Peyer's patch (tissue), 4 donors: ENCODE measurements around the gene COL24A1. TPM values are rescaled to one million over a fixed set of nuclear protein-coding genes. Genes with fewer than 3 reads are reported as not detected.

ENCODE experiments used
- DNase-seq, 3 donors: peaks; one replicate each; pipeline ENCODE4 v3.0.0-alpha.2; 2017 to 2019
- H3K27ac ChIP-seq, 4 donors: fragments of 200-600 bp; sonication (generic); one replicate each; pipeline ENCODE4 v1.5.1; 2016 to 2019
- H3K27me3 ChIP-seq, 2 donors: fragments of 200-600 bp; sonication (generic); one replicate each; pipeline ENCODE4 v1.5.1; 2019
- H3K36me3 ChIP-seq, 3 donors: fragments of 200-600 bp; sonication (generic); one replicate each; pipeline ENCODE4 v1.5.1; 2016 to 2019
- H3K4me1 ChIP-seq, 4 donors: fragments of 200-600 bp; sonication (generic); one replicate each; pipeline ENCODE4 v1.5.1; 2016 to 2019
- H3K4me3 ChIP-seq, 4 donors: fragments of 200-600 bp; sonication (generic); 1 replicate in 3 of 4; 2 replicates in 1 of 4; pipeline ENCODE4 v1.5.1; 2016 to 2019; ENCODE audit warnings: mild to moderate bottlenecking in 1 of 4
- H3K9me3 ChIP-seq, 4 donors: fragments of 200-600 bp; sonication (generic); one replicate each; pipeline ENCODE4 v1.5.1; 2016 to 2019; ENCODE audit warnings: mild to moderate bottlenecking in 1 of 4
- POLR2A ChIP-seq, 2 donors: fragments of 450-650 bp; IDR thresholded peaks; one replicate each; pipeline ENCODE4 v1.5.1; 2017; ENCODE audit warnings: antibody characterized with exemption in 2 of 2, mild to moderate bottlenecking in 2 of 2, moderate library complexity in 2 of 2
- total RNA-seq, 4 donors: library from RNA; depleted of rRNA; stranded (reverse); fragments of >200 nt; gene quantifications; one replicate each; pipeline ENCODE4 v1.1.0, GENCODE V29; 2016
- TF ChIP-seq, protein P1 (sequence below), 6 experiments: fragments of 450-650 bp in 4 of 6; fragments of 200-600 bp in 2 of 6; sonication (generic) in 1 of 6; IDR thresholded peaks; one replicate each; pipeline ENCODE4 v1.5.1; 2017 to 2019; ENCODE audit warnings: antibody characterized with exemption in 6 of 6, mild to moderate bottlenecking in 3 of 6, moderate library complexity in 1 of 6

COL24A1 gene
- total RNA-seq, 4 donors from 2014 or later: 0.18 to 3.3 (median 0.34) TPM

GRCh38 chr1:85952460-85952859 lies 204.1 kb downstream of the COL24A1 start:
- no peak overlapping the region for H3K27ac ChIP-seq
- no peak for DNase-seq
- H3K27me3 ChIP-seq: no peaks in the 10 kb centered on the region
- no peaks in the 10 kb centered on the region for H3K4me1 ChIP-seq
- H3K36me3 ChIP-seq: no peaks in the 10 kb centered on the region
- no peaks in the 10 kb centered on the region for H3K9me3 ChIP-seq
- no peak overlapping the region for H3K4me3 ChIP-seq
- TF ChIP-seq POLR2A (IDR thresholded peaks at IDR 0.05): no peak
- TF ChIP-seq, protein P1, sequence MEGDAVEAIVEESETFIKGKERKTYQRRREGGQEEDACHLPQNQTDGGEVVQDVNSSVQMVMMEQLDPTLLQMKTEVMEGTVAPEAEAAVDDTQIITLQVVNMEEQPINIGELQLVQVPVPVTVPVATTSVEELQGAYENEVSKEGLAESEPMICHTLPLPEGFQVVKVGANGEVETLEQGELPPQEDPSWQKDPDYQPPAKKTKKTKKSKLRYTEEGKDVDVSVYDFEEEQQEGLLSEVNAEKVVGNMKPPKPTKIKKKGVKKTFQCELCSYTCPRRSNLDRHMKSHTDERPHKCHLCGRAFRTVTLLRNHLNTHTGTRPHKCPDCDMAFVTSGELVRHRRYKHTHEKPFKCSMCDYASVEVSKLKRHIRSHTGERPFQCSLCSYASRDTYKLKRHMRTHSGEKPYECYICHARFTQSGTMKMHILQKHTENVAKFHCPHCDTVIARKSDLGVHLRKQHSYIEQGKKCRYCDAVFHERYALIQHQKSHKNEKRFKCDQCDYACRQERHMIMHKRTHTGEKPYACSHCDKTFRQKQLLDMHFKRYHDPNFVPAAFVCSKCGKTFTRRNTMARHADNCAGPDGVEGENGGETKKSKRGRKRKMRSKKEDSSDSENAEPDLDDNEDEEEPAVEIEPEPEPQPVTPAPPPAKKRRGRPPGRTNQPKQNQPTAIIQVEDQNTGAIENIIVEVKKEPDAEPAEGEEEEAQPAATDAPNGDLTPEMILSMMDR (IDR thresholded peaks at IDR 0.05): no peak

DNA sequence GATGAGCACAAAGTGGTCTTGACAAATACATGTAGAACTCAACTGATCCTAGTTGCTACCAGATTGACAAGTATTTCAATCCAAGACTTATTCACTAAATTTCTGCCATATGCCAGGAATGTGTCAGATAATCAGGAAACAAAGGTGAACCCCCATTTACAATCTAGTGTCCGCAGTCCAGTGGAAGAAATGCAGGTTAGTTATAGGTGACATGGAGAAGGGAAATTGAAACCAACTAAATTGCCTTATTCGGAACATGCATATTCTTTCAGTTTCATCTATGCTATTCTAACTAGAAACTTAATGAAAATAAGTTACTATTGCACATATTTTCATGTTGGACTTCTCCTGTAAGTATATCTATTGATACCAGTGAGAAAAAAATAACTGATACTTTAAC lies 209.4 kb downstream of the COL24A1 start:
- H3K27me3 ChIP-seq: no peaks in the 10 kb centered on the region
- H3K36me3 ChIP-seq: no peaks in the 10 kb centered on the region
- no peaks in the 10 kb centered on the region for H3K9me3 ChIP-seq
- H3K4me1 ChIP-seq: no peaks in the 10 kb centered on the region
- no peak for DNase-seq
- H3K27ac ChIP-seq: no peak overlapping the region
- no peak overlapping the region for H3K4me3 ChIP-seq
- TF ChIP-seq, protein P1 (IDR thresholded peaks at IDR 0.05): no peak
- no peak for TF ChIP-seq POLR2A (IDR thresholded peaks at IDR 0.05)

- TF ChIP-seq POLR2A (IDR thresholded peaks at IDR 0.05): no peak
- TF ChIP-seq, protein P1 (IDR thresholded peaks at IDR 0.05): no peak
- no peak overlapping the region for H3K4me3 ChIP-seq
- no peak overlapping the region for H3K27ac ChIP-seq
- no peaks in the 10 kb centered on the region for H3K36me3 ChIP-seq
- no peaks in the 10 kb centered on the region for H3K4me1 ChIP-seq
- DNase-seq: no peak
- no peaks in the 10 kb centered on the region for H3K27me3 ChIP-seq
- H3K9me3 ChIP-seq: no peaks in the 10 kb centered on the region
Observed at GRCh38 chr1:85943945-85944344, 212.6 kb downstream of the COL24A1 start.

GRCh38 chr1:85943526-85943925 lies 213.0 kb downstream of the COL24A1 start:
- TF ChIP-seq, protein P1 (IDR thresholded peaks at IDR 0.05): no peak
- TF ChIP-seq POLR2A (IDR thresholded peaks at IDR 0.05): no peak
- DNase-seq: no peak
- no peaks in the 10 kb centered on the region for H3K9me3 ChIP-seq
- no peaks in the 10 kb centered on the region for H3K36me3 ChIP-seq
- no peaks in the 10 kb centered on the region for H3K4me1 ChIP-seq
- no peaks in the 10 kb centered on the region for H3K27me3 ChIP-seq
- H3K27ac ChIP-seq: no peak overlapping the region
- no peak overlapping the region for H3K4me3 ChIP-seq

GRCh38 chr1:85940656-85941306 lies 215.8 kb downstream of the COL24A1 start:
- no peak for TF ChIP-seq POLR2A (IDR thresholded peaks at IDR 0.05)
- TF ChIP-seq, protein P1 (IDR thresholded peaks at IDR 0.05): no peak

More at GRCh38 chr1:85940656-85941306, 215.8 kb downstream of the COL24A1 start:
- Histone ChIP-seq H3K4me1 (no peaks in the 10 kb centered on the region), H3K27me3 (no peaks in the 10 kb centered on the region), H3K4me3 (no peak overlapping the region), H3K9me3 (no peaks in the 10 kb centered on the region), H3K36me3 (no peaks in the 10 kb centered on the region), H3K27ac (no peak overlapping the region)
- DNase-seq: no peak
